OCI-LY1 (cell line): ENCODE measurements around the gene LMF1.

Source experiments
- EZH2 ChIP-seq: fragments of 200-600 bp; sonication (generic), shearing (Covaris generic); IDR thresholded peaks from 2 replicates; pipeline ENCODE4 v1.8.0; 2017; ENCODE audit warnings: borderline replicate concordance, mixed run types, mild to moderate bottlenecking, antibody characterized with exemption, low read length, moderate library complexity, mixed read lengths
- TF ChIP-seq, protein P1 (sequence below): fragments of 200-600 bp; sonication (generic), shearing (Covaris generic); IDR thresholded peaks from 2 replicates; pipeline ENCODE4 v1.5.1; 2017; ENCODE audit warnings: mild to moderate bottlenecking, antibody characterized with exemption, low read length, moderate library complexity, mixed read lengths

- TF ChIP-seq, protein P1, sequence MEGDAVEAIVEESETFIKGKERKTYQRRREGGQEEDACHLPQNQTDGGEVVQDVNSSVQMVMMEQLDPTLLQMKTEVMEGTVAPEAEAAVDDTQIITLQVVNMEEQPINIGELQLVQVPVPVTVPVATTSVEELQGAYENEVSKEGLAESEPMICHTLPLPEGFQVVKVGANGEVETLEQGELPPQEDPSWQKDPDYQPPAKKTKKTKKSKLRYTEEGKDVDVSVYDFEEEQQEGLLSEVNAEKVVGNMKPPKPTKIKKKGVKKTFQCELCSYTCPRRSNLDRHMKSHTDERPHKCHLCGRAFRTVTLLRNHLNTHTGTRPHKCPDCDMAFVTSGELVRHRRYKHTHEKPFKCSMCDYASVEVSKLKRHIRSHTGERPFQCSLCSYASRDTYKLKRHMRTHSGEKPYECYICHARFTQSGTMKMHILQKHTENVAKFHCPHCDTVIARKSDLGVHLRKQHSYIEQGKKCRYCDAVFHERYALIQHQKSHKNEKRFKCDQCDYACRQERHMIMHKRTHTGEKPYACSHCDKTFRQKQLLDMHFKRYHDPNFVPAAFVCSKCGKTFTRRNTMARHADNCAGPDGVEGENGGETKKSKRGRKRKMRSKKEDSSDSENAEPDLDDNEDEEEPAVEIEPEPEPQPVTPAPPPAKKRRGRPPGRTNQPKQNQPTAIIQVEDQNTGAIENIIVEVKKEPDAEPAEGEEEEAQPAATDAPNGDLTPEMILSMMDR, result no peak
- TF ChIP-seq EZH2, result no peak
Observed at GRCh38 chr16:965036-965395, 5.8 kb downstream of the LMF1 start.
